Spleen (tissue), 7 donors: ENCODE results near the gene LTBP1.

Experiments used
- POLR2A ChIP-seq, 3 donors: fragments of 450-650 bp; IDR thresholded peaks; one replicate each; pipeline ENCODE4 v1.5.1; 2017; ENCODE audit warnings: antibody characterized with exemption in 3 of 3, mild to moderate bottlenecking in 1 of 3
- POLR2AphosphoS5 ChIP-seq, 3 donors: sonication (generic); formaldehyde crosslinking; IDR thresholded peaks; one replicate each; pipeline ENCODE4 v1.5.1; 2017; ENCODE audit warnings: antibody characterized with exemption in 3 of 3
- TF ChIP-seq, protein P1 (sequence below), 11 experiments: fragments of 200-600 bp in 7 of 11; fragments of 450-650 bp in 4 of 11; sonication (generic) in 4 of 11; IDR thresholded peaks in 8 of 11; conservative IDR thresholded peaks in 3 of 11; 1 replicate in 7 of 11; 2 replicates in 4 of 11; pipeline versions ENCODE4 v1.4.0 to v1.8.0; 2016 to 2021; ENCODE audit warnings: antibody characterized with exemption in 11 of 11, inconsistent platforms in 4 of 11, mild to moderate bottlenecking in 1 of 11
- donor health status: DM: no; HTN: no; CAD: no; lungs with moderate emphysema.
- donor health status: DM: no; HTN: no; CAD: no.
- donor health status: DM: no; HTN: no; CAD: no.

DNA sequence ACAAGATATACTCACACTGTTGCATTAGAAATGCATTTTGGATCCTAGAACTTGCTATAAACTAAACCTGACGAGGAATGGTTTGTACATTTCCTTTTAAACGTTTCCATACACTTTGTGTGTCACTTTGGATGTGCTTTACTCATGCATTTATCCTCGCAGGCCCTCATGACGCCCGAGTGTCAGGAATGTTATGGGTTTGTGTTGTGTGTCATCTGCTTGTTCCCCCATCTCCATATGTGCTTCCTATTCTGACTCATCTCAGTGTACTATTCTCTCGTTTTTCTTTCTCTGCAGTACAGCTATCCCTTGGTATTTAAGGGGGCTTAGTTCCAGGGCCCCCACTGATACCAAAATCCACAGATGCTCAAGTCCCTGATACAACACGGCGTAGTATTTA lies 408.2 kb downstream of the LTBP1 start:
- no peak for TF ChIP-seq POLR2A (IDR thresholded peaks at IDR 0.05)
- TF ChIP-seq, protein P1, sequence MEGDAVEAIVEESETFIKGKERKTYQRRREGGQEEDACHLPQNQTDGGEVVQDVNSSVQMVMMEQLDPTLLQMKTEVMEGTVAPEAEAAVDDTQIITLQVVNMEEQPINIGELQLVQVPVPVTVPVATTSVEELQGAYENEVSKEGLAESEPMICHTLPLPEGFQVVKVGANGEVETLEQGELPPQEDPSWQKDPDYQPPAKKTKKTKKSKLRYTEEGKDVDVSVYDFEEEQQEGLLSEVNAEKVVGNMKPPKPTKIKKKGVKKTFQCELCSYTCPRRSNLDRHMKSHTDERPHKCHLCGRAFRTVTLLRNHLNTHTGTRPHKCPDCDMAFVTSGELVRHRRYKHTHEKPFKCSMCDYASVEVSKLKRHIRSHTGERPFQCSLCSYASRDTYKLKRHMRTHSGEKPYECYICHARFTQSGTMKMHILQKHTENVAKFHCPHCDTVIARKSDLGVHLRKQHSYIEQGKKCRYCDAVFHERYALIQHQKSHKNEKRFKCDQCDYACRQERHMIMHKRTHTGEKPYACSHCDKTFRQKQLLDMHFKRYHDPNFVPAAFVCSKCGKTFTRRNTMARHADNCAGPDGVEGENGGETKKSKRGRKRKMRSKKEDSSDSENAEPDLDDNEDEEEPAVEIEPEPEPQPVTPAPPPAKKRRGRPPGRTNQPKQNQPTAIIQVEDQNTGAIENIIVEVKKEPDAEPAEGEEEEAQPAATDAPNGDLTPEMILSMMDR (IDR thresholded peaks at IDR 0.05 in 8 of 11, conservative IDR thresholded peaks at IDR 0.05 in 3 of 11) = no peak
- no peak for TF ChIP-seq POLR2AphosphoS5 (IDR thresholded peaks at IDR 0.05)
